Ovary (tissue), 3 donors: ENCODE results near the gene BCAR3.

Source experiments
- CTCF ChIP-seq, 3 donors: fragments of 450-650 bp in 2 of 3; fragments of 200-600 bp in 1 of 3; IDR thresholded peaks; one replicate each; pipeline versions ENCODE4 v1.5.1 to v1.8.0; 2016 to 2022; ENCODE audit warnings: antibody characterized with exemption in 3 of 3, mild to moderate bottlenecking in 1 of 3
- POLR2A ChIP-seq: fragments of 450-650 bp; IDR thresholded peaks from one replicate; pipeline ENCODE4 v1.6.1; 2017; ENCODE audit warnings: antibody characterized with exemption, mild to moderate bottlenecking, moderate library complexity
- donor health status: DM: no; HTN: no; CAD: no.

DNA sequence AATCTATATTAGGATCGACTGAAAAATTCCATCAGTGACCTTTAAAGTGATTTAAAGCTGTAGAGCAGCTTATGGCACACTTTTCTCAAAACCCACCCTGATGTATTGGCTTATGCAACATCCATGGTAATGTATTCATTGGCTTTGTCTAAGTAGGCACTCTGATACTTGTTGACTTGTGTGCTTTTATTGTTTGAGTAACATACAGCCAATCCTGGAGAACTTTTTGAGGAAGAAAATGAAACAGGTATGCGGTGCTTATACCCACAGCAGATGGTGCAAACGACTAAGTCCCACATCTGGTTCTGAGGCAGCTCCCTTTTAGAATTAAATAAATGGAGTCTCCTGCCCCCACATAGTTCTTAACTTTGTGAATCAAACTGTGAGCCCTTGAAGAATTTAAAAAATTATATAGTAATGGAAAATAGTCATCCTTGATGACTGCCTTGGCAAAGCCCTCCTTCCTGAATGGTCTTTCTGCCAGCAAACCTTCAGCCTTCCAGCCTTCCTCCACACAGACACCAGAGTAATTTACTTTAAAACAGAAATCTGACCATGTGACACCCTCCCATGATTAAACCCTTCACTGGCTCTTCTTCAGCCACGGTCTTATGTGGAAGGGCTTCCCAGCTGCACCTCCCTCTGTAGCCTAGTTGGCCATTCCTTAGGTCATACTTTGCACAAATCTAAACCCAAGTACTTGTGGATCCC, 116.0 kb downstream of the BCAR3 start:
- TF ChIP-seq CTCF (IDR thresholded peaks at IDR 0.05) (no peak), POLR2A (no peak)
